ENCODE results near the gene CSMD2. TPM values are rescaled to one million over a fixed set of nuclear protein-coding genes. Genes with fewer than 3 reads are reported as not detected.

CSMD2 gene
- polyA plus RNA-seq, 1 of the 3 experiments (the other 2 are of a cell fraction) = not detected

GRCh38 chr1:33507661-33508060, 657.4 kb downstream of the CSMD2 start:
- H3K9ac ChIP-seq = no peak overlapping the region
- H3K27me3 ChIP-seq (ENCODE audit: insufficient read depth) = no peaks in the 10 kb centered on the region
- TF ChIP-seq, protein P1, sequence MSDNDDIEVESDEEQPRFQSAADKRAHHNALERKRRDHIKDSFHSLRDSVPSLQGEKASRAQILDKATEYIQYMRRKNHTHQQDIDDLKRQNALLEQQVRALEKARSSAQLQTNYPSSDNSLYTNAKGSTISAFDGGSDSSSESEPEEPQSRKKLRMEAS (IDR thresholded peaks at IDR 0.05; ENCODE audit: low read depth) = no peak
- no peak for TF ChIP-seq EP300 (IDR thresholded peaks at IDR 0.05; ENCODE audit: borderline replicate concordance in 1 of 2, low read depth in 1 of 2, low read length in 1 of 2)
- TF ChIP-seq CHD2 (IDR thresholded peaks at IDR 0.05; ENCODE audit: low read length, partially characterized antibody) = no peak
- TF ChIP-seq, protein P2, sequence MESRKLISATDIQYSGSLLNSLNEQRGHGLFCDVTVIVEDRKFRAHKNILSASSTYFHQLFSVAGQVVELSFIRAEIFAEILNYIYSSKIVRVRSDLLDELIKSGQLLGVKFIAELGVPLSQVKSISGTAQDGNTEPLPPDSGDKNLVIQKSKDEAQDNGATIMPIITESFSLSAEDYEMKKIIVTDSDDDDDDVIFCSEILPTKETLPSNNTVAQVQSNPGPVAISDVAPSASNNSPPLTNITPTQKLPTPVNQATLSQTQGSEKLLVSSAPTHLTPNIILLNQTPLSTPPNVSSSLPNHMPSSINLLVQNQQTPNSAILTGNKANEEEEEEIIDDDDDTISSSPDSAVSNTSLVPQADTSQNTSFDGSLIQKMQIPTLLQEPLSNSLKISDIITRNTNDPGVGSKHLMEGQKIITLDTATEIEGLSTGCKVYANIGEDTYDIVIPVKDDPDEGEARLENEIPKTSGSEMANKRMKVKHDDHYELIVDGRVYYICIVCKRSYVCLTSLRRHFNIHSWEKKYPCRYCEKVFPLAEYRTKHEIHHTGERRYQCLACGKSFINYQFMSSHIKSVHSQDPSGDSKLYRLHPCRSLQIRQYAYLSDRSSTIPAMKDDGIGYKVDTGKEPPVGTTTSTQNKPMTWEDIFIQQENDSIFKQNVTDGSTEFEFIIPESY (IDR thresholded peaks at IDR 0.05; ENCODE audit: borderline replicate concordance, low read depth) = no peak
- no peak for TF ChIP-seq REST (IDR thresholded peaks at IDR 0.05; ENCODE audit: low read depth, low read length)
- TF ChIP-seq TAF1 (IDR thresholded peaks at IDR 0.05; ENCODE audit: borderline replicate concordance, low read depth, low read length) = no peak
- TF ChIP-seq SMC3 (IDR thresholded peaks at IDR 0.05; ENCODE audit: low read depth, low read length) = no peak
- TF ChIP-seq CTCF (IDR thresholded peaks at IDR 0.05) = no peak
- ChIA-PET POLR2A (no interaction called here), CTCF (no interaction called here)
- no peak overlapping the region for H3K27ac ChIP-seq (ENCODE audit: low read depth in 2 of 2, low read length in 1 of 2)
- no peak overlapping the region for H2AFZ ChIP-seq (ENCODE audit: low read depth)
- H3F3A ChIP-seq (replicated peaks; ENCODE audit: insufficient read depth) = no peaks in the 10 kb centered on the region
- no peaks in the 10 kb centered on the region for H3K9me3 ChIP-seq
- no peak overlapping the region for H3K4me2 ChIP-seq
- no peak overlapping the region for H3K4me3 ChIP-seq (ENCODE audit: low read depth in 2 of 2, low read length in 1 of 2)
- no peaks in the 10 kb centered on the region for H3K36me3 ChIP-seq (replicated peaks in 1 of 2; ENCODE audit: control insufficient read depth in 1 of 2, insufficient read depth in 2 of 2, low read length in 1 of 2)
- H3K9me2 ChIP-seq = no peaks in the 10 kb centered on the region
- no peaks in the 10 kb centered on the region for H3K4me1 ChIP-seq (ENCODE audit: control insufficient read depth in 1 of 2, insufficient read depth in 2 of 2, low read depth in 1 of 2, low read length in 1 of 2)
- H3K79me2 ChIP-seq (ENCODE audit: insufficient read depth) = no peaks in the 10 kb centered on the region
- 48% methylated on average over 3 of the region's 3 CpGs for WGBS (ENCODE audit: low lambda C conversion rate)
- DNase-seq = no peak
- no peaks in the 10 kb centered on the region for H4K20me1 ChIP-seq (ENCODE audit: insufficient read depth)

DNA sequence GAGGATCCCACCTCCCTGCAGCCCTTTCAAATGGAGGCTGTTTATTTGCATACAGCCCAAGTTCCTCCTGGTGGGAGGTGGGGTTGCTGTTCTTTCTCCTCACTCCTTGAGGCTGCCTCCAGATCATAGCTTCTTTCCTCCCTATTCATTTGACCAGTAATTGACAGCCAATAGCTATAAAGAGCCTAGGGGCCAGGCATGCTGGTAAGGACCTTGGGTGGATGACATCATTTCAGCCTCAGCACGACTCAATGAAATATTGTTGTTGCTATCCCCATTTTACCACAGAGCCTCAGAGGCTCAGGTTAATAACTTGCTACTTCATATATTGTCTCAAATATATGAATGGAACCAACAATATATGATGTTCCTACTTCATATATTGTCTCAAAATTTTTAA, 661.5 kb downstream of the CSMD2 start:
- Histone ChIP-seq H3K4me1 (ENCODE audit: control insufficient read depth in 1 of 2, insufficient read depth in 2 of 2, low read depth in 1 of 2, low read length in 1 of 2) (no peaks in the 10 kb centered on the region), H4K20me1 (ENCODE audit: insufficient read depth) (no peaks in the 10 kb centered on the region), H3K9me3 (no peaks in the 10 kb centered on the region), H3K36me3 (replicated peaks in 1 of 2; ENCODE audit: control insufficient read depth in 1 of 2, insufficient read depth in 2 of 2, low read length in 1 of 2) (no peaks in the 10 kb centered on the region), H3K27ac (ENCODE audit: low read depth in 2 of 2, low read length in 1 of 2) (no peak overlapping the region), H3K9me2 (no peaks in the 10 kb centered on the region), H3K4me2 (no peak overlapping the region), H3K27me3 (ENCODE audit: insufficient read depth) (no peaks in the 10 kb centered on the region), H3K79me2 (ENCODE audit: insufficient read depth) (no peaks in the 10 kb centered on the region), H2AFZ (ENCODE audit: low read depth) (no peak overlapping the region), H3K4me3 (ENCODE audit: low read depth in 2 of 2, low read length in 1 of 2) (no peak overlapping the region), H3K9ac (no peak overlapping the region), H3F3A (replicated peaks; ENCODE audit: insufficient read depth) (no peaks in the 10 kb centered on the region)
- POLR2A ChIA-PET = no interaction called here
- WGBS (ENCODE audit: low lambda C conversion rate) = 40% methylated on average over 1 of the region's 1 CpG
- TF ChIP-seq TAF1 (IDR thresholded peaks at IDR 0.05; ENCODE audit: borderline replicate concordance, low read depth, low read length) = no peak
- no peak for TF ChIP-seq MXI1 (IDR thresholded peaks at IDR 0.05; ENCODE audit: low read depth, low read length)
- TF ChIP-seq, protein P1 (IDR thresholded peaks at IDR 0.05; ENCODE audit: low read depth) = no peak
- no peak for TF ChIP-seq EZH2phosphoT487 (IDR thresholded peaks at IDR 0.05; ENCODE audit: borderline replicate concordance, low read depth)
- no peak for TF ChIP-seq RCOR1 (IDR thresholded peaks at IDR 0.05; ENCODE audit: low read length)
- no peak for TF ChIP-seq FOXJ3 (CRISPR knock-in tag; IDR thresholded peaks at IDR 0.05)
- TF ChIP-seq EP300 (IDR thresholded peaks at IDR 0.05; ENCODE audit: borderline replicate concordance in 1 of 2, low read depth in 1 of 2, low read length in 1 of 2) = no peak
- TF ChIP-seq FOXM1 (IDR thresholded peaks at IDR 0.05; ENCODE audit: low read depth) = no peak
- TF ChIP-seq, protein P3, sequence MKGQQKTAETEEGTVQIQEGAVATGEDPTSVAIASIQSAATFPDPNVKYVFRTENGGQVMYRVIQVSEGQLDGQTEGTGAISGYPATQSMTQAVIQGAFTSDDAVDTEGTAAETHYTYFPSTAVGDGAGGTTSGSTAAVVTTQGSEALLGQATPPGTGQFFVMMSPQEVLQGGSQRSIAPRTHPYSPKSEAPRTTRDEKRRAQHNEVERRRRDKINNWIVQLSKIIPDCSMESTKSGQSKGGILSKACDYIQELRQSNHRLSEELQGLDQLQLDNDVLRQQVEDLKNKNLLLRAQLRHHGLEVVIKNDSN (IDR thresholded peaks at IDR 0.05; ENCODE audit: borderline replicate concordance, low read depth) = no peak
- TF ChIP-seq NRF1 (IDR thresholded peaks at IDR 0.05; ENCODE audit: low read depth, low read length) = no peak
- TF ChIP-seq GABPA (IDR thresholded peaks at IDR 0.05; ENCODE audit: low read depth) = no peak
- TF ChIP-seq TCF12 (IDR thresholded peaks at IDR 0.05) = no peak
- no peak for TF ChIP-seq NFIC (IDR thresholded peaks at IDR 0.05; ENCODE audit: borderline replicate concordance)
- CTCF ChIA-PET = interaction anchor here (1.9 kb wide), 1 partner anchor 9 kb away, joined by 6 read pairs; no protein-coding TSS in a partner anchor
- no peak for DNase-seq
